ENCODE data around the gene SOCS3.
"Not testable (repeated sequence)": the region's sequence is repeated elsewhere in the genome, so short reads cannot be mapped to it uniquely, and the experiment has no call there.

SOCS3 gene

DNA sequence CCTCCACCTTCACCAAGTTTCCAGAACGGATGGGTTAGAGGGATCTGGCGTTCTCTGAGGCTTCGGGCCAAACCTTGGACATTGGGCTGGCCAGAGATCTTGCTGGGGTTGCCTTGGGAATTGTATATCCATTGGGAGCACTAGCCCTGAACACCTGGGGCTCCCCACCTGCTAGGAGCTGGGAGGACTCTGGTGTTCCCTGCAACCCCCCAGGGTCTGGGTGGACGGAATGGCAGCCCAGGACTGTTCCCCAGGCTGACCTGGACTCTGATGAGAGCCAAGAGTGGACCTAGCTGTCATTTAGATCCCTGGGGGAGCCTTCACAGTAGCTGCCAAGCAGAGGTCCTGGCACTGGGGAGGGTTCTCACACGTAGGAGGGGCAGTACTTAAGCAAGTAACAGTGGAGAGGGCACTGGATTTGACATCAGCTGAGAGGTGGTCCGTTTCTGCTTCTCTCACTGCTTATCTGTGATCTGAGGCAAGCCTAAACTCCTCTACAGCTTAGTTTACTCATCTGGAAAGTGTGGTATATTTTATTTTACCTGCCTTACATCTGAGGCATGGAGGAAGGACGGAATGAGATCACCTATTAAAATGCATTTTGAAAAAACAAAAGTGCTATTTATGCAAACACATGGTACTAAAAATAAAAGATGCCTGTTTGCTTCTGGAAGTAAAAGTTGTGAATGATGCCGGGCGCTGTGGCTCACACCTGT lies 11.7 kb downstream of the SOCS3 start:
- DNase-seq, result no peak

DNA sequence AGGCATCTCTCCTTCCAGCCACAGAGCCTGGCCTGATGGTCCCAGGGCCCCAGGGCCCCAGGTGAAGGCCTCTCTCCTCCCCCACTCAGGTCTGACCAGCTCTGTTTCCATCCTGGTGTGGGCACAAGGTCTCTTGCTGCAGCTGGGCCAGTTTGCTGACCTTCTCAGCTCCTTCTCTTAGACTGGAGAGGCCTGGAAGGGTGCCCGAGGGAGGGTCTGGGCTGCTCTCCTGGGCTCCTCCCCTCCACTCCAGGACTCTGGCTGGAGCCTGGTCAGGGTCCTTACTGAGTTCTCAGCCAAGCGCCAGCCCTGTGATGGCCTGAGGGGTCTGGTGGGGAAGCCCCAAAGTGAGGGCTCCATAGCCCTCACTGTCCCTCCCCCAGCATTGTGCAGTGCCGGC lies 12.4 kb downstream of the SOCS3 start:
- DNase-seq, result no peak

DNA sequence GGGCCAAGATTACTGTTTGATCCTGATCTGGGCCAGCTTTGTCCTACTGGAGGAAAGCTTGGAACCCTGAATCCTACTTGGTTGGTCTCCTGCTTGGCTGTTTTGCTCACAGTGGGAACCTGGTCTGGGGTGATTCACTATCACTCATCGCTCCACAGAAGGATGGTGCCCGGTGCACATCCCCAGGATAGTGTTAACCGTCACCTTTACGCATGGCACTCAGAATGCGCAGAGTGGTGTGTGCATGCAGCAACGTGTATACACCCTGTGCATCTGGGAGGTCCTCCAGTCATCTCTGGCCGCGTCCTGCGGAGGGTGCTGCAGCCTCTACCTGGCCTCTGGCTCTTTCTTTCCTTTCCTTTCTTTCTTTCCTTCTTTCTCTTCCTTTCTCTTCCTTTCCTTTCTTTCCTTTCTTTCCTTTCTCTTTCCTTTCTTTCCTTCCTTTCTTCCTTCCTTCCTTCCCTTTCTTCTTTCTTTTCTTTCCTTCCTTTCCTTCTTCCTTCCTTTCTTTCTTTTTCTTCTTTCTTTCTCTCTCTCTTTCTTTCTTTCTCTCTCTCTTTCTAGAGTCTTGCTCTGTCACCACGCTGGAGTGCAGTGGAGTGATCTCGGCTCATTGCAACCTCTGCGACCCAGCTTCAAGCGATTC lies 13.1 kb downstream of the SOCS3 start:
- no peak for DNase-seq

DNA sequence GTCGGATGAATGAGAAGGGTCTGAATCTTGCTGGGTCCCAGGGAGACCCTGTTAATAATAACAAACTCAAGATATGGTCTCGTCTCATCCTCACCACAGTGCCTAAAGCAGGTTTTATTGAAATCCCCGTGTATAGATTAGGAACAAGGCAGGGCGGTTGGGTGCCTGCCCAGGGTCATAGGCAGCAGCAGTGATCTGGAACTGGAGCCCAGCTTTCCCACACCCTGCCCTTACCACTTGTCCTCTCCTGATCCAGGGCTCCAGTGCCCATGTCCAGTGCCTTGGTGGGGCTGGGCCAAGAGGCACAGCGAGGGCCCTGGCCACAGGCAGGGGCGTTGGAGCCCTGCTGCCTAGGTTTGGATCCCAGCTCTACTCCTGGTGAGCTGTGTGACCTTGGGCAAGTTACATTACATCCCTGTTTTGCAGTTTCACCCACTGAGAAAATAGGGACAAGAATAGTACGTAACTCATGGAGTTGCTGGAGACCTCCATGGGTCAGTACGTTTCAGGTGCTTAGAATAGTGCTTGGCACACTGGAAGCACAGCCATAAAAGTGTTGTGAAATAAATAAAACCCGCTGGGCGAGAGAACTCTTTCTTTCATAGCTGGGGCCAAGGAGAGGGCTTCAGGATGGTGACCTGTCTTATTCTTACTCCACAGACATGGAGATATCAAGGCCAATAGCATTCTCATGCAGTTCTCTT lies 13.9 kb downstream of the SOCS3 start:
- DNase-seq, result no peak

DNA sequence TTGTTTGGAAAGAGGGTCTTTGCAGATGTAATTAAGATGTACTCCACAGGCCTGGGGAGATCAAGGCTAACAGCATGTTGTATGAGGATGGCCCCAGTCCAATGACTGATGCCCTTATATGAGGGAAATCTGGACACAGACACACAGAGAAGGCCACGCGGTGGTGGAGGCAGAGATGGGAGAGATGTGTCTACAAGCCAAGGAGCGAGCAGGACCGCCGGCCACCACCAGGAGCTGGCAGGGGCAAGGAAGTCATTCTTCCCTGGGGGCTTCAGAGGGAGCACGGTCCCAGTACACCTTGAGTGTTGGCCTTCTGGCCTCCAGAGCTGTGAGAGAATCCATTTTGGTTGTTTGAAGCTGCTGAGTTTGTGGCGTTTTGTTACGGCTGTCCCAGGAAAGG lies 14.7 kb downstream of the SOCS3 start:
- no peak for DNase-seq

DNA sequence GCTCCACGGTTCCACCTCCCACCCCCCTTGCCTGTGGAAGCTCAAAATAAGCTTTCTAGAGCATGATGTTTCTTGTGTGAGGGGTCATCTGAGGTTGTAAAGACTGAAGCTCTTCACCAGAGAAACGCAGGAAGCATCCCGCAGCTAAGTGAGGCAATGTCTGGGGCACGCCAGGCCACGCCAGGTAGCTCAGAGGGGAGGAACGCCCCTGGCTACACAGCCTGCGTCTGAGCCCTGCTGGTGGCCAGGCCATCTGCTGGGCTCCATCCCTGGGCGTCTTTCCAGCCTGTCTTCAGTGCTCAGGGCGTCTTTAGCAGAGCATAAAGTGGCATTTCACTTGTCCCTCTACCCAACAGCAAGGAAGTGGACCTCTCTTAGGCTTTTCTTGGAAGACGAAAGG lies 15.2 kb downstream of the SOCS3 start:
- no peak for DNase-seq

DNA sequence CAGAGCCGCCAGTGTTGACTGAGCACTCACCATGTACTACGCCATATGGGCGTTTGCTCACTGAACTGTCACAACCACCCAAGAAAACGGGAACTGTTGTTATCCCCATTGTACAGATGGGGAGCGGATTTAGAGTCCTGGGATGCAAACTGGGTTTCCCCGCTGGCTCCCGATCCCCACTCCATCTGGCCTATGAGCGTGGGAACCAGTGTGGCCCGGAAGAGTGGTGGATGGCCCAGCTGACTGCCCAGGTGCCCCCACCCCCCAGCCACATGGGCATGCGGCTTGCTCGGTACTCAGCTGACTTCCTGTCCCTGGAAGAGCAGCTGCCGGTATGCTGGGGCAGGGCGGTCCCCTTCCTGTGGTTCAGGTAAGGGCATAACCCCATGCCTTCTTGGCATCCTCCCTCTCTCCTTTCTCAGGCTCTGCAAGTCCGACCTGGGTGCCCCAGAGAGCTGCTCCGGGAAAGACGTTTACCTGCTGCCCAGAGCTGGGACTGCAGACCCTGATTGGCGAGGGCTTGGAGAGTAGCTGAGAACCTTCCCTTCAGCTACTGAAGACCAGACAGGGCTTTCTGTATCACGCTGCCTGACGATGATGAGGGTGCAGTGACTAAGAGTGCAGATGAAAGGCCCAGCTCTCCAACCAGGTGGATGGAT lies 16.2 kb downstream of the SOCS3 start:
- peak; percentile 81 for DNase-seq

DNA sequence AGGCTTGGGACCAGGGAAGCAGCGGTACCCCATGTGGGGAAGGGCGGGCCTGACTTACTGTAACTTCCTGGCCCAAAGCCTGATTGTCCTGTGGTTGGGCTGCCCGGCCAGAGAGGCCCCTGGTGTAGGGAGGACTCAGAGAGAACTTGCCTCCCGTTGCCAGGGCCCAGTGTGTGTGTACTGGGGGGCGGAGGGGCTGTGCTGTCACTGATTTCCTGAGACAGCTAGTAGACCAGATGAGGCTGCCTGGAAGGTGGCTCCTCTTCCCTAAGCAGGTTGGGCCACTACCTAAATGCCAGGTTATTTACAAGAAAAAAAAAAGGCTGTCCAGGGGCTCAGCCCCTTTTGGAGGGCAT lies 16.7 kb downstream of the SOCS3 start:
- DNase-seq, result no peak

DNA sequence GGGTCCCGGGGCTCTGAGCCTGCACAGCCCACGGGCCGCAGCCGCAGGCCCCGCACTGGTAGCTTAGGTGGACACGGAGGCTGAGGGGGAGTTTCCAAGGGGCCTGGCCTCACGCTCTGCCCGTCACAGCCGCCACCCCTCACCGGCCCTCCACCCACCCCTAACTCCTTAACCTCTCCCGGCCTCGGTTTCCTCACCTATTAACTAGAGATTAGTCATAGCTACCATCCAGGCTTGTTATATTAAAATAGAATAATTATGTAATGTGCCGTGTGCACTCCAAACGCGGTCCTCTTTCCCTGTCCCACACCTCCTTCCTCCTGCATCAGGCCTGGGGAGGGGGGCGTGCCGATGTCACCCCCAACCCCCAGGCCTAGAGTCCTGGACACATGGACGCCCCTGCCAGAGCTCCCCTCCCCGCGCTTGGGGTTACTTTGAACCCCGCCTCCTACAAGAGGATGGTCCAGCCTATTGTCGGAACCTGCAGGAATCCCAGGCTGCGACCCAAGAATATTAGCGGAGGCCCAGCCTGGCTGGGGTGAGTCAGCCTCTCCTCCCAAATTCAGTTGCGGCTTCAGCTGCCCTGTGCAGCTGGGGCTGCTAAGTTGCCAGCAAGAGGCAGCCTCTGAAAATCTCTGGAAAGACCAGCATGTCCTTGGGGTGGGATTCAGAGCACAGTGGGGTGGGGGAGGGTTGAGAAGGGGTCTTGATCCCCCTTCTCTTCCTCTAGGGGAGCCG lies 17.3 kb downstream of the SOCS3 start:
- DNase-seq, result no peak

DNA sequence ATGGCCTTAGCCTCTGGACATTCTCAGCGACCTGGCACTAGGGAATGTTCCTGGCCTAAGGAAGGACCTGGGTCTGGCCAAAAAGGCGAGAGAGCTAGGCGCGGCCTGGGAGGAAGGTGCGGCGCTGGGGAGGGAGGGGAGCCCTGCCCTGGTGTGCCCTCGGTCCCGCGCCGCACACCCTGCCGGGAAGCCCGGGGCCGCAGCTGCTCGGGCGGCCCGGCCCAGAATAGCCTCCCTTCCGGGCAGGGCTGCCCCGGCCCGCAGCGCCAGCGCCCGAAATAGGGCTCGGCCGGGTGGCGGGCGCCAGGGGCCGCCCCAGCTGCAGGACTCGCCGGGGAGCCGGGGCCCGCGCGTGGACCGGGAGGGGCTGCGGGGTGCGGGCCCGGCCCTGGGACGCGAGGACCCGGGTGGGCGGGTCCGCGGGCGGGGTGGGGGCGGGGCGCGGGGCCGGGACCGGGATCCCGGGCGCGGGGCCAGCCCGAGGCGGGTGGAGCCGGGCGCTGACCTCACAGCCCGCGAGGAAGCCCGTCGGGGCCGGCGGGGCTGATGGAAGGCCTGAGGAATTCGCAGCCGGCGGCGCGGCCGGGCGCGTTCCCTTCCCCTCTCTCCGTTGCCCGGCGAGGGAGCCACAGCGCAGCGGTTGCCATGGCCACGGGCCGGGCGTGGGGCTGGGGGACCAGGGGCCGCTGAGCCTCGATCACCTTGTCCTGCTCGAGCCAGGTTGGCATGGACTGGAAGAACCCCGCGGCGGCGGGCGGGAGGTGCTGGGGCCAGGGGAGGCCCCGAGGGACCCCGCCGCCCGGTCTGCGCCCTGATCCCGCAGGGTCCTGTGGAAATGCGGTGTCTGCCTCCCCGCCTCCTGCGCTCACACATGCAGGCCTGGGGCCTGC lies 18.1 kb downstream of the SOCS3 start:
- no peak for DNase-seq

DNA sequence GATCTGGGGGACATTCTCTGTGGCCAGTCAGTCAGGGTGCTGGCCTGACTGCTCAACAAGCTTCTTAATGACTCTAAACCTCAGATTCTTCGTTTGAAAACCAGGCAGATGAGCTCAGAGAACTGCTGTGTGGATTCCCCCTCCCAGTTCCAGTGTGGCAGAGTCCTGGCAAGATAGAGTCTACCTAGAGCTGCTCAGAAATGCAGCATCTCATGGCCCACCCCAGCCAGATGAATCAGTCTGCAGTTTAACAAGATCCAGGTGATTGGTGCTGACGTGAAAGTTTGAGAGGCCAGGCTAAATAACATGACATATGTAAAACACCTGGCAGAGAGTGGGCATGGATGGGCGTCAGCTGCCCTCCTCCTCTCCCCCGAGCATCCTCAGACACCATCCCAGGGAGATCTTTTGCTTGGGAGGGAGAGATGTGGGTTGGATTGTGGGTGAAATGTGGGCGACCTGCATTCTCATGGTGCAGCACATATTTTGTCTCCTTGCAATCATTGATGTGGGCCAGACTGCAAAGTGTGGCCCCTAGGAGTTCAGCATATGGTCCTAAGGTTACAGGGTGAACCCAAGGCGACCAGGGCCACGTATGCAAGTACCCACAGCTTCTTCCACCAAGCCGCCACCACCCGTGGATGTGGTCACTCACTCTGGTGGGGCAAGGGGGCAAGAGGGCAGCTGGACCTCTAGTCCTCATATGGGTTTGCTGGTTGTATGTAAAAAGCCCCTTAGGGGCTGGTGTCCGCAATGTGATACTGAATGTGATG lies 19.5 kb downstream of the SOCS3 start:
- DNase-seq, result no peak

DNA sequence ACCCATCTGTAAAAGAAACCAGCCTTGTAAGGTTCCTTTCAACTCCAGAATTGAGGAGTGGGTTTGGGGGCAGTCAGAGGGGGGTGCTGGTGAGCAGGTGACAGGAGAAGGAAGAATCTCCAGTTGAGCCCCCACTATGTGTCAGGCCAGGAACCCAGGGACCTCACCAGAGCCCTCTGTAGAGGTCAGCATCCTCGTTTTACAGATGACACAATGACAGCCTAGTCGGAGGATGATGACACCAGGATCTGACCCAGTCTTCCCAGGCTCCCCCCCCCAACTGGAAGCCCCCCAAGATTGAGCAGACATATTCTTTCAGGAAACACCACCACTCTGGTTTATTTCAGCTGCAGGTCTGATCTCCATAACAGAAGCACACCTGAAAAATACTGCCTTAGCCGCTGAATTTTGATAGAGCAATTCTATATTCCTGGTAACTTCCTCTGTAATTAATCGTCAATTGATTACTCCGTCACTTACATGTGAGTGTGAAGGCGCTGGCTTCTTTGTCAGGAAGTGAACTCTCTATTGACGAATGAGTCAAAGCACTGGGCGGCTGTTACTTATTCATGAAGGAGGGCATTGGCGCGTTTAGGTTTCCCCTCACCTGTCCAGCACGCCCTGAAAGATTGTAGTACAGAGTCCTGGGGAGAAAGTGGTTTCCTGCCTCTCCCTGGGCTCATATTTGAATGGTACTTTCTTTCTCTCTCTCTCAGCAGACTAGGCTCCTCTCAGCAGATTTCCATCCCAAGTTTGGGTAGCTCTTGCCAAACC lies 21.2 kb downstream of the SOCS3 start:
- DNase-seq, result no peak

DNA sequence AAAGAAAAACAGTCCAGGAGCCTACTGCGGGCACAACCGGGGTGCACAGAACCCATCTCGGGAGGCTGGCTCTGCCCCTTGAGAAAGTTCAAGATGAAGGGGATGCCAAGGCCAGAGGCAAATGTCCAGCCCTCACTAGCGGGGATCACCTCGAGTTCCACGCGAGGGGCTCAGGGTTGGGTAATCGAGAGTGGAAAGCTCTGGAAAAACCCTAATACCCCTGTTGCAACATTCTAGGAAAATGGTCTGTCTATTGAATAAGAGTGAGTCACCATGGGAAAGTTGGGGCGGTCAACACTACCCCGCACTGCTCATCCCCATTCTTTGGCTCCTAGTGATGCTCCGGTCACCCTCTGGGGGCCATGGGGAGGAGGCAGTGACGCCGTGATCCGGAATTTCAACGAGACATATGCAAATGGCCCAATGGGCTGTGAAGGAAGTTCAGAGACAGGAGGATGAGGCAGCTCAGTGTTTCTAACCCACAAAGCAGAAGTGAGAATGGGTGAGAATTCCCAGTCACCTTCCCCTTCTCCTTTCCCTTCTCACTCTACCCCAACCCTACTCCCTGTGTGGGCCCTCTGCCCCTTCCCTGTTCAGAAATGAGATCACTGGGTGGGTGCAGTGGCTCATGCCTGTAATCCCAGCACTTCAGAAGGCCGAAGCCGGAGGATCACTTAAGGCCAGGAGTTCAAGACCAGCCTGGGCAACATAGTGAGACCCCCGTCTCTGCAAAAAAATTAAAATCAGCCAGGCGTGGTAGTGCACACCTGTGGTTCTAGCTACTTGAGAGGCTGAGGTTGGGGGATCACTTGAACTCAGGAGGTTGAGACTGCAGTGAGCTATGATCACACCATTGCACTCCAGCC lies 22.4 kb downstream of the SOCS3 start:
- DNase-seq, result no peak

DNA sequence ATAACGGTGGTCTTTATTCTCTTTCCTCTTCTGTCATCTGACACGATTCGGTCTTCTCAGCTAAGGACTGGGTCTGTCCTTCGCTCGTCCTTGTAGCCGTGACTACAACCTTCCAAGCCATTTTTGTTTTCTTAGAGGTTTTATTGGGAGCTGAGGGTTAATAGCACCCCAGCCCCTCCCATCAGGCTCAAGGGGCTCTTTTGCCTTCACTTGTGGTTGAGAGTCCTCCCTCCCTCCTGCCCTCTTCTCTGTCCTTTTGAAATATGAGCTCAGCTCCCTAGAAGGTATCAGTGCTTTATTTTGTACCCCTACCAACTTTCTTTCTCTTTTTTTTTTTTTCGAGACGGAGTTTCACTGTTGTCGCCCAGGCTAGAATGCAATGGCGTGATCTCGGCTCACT lies 24.7 kb downstream of the SOCS3 start:
- DNase-seq, result no peak

DNA sequence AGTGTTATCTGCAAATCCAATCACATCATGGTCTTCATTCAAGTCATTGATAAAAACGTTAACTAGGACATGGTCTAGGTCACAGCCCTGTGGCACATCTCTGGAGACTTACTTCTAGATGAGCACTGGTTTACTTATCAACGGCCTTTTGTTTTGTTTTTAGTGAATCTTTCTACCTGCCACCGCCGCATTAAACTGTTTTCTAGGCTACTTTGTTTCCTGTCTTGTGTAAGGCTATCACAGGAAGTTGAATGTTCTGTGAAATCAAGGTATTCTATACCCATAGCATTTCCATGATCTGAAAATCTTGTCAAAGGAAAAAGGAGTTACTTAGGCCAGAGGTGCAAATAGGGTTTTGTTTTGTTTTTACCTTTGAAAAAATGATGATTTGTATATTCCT lies 26.9 kb downstream of the SOCS3 start:
- DNase-seq, result peak; percentile 43

DNA sequence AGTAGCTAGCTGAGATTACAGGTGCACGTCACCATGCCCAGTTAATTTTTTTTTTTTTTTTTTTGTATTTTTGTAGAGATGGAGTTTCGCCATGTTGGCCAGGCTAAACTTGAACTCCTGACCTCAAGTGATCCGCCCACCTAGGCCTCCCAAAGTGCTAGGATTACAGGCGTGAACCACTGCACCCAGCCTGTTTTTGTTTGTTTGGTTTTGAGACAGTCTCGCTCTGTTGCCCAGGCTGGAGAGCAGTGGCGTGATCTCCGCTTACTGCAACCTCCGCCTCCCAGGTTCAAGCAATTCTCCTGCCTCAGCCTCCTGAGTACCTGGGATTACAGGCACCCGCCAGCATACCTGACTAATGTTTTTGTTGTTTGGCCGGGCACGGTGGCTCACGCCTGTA lies 28.5 kb downstream of the SOCS3 start:
- not testable (repeated sequence) for DNase-seq

DNA sequence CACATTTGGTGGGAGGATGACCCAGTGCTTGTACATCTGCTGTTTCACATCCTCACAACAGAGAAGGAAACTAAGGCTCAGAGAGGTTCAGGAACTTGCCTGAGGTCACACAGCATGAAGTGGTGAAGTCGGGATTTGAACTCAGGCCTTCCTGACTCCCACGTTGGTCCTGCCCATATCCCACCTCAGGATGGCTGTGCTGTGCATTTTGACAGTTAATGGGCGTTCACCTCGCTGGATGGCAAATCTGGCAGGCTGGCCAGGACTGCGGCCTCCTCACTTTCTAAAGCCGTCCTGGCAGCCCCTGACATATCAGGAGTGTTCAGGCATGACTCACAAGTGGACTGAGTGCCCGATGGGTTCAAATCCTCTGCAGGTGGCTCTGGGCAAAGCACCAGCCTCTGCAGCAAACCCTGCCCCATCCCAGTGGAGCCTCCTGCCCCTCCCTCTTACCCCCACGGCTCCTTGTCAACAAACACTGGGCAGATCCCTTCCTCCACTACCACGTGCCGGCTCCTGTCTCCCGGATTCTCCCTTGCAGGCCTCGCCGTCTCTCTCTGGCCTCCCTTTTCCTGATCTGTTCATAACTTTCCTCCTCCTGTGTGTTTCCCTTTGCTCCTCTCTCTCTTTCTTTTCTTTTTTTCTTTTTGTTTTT lies 29.2 kb downstream of the SOCS3 start:
- no peak for DNase-seq

DNA sequence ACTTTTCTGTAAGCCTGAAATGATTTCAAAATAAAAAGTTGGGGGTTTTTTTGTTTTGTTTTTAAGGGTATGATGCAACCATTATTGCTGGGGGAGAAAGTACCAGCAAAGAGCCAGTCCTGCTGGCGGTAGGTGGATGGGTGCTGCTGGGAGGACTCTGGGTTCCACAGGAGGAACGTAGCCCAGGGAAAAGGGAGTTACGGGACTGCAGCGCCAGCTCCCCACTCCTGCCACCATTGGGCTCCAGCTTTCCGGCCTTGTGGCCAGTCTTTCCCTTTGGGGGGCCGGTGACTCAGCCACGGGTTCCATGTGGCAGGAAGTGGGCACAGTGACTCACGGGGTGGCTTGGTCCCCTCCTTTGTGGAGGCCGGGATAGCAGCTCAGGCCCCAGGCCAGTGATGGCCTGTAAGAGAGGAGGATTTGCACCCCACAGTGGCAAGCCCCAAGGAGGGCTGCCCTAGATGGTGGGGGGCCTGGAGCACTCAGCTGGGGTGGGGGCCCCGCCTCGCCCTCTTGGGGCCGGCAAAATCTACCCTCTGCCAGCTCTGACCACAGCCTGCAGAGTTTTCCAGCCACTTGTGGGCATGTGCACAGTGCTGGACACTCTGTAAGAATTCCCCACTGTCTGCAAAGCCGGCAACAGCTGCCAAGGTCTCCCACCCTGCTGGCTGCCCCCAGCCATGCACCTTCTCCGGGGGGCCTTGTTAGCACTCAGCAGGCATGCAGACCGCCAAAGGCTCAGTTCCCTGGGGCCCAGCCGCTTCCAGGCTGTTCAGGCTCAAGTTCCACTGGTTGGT lies 30.4 kb downstream of the SOCS3 start:
- peak; percentile 63 for DNase-seq
